GM21381 (cell line): Measurements from ENCODE around the gene COL6A2.

Experiments used
- ATAC-seq: cut with Tn5 transposase; IDR thresholded peaks from one replicate; pipeline ENCODE4 v1.9.1; 2021; ENCODE audit warnings: mild to moderate bottlenecking, moderate library complexity; ENCODE audit not compliant: unreplicated experiment

COL6A2 gene

GRCh38 chr21:46111857-46112724 lies 14.2 kb downstream of the COL6A2 start:
- ATAC-seq, result no peak

DNA sequence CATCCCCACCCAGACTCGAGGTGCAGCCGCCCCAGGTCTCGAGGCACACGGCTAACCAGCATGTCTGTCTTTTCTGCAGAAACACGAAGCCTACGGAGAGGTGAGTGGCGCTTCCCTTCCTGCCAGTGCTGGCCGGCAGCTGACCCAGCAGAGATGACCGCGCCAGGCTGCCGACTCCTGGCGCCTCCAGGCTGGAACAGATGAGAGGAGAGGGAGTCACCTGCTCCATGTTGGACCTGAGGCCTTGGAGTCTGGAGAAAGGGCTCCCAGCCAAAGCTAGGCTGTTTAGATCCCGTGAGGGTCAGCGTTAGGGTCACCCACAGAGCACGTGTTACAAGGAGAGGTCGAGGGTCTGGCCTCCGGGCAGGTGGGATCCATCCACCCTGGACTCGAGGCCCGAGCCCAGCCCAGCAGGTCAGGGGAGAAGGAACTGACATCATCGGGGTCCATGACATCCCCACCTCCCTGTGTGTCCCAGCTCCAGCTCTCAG lies 14.9 kb downstream of the COL6A2 start:
- no peak for ATAC-seq

GRCh38 chr21:46113497-46114176 lies 15.7 kb downstream of the COL6A2 start:
- ATAC-seq, result no peak

GRCh38 chr21:46114963-46115362 lies 17.1 kb downstream of the COL6A2 start:
- no peak for ATAC-seq

DNA sequence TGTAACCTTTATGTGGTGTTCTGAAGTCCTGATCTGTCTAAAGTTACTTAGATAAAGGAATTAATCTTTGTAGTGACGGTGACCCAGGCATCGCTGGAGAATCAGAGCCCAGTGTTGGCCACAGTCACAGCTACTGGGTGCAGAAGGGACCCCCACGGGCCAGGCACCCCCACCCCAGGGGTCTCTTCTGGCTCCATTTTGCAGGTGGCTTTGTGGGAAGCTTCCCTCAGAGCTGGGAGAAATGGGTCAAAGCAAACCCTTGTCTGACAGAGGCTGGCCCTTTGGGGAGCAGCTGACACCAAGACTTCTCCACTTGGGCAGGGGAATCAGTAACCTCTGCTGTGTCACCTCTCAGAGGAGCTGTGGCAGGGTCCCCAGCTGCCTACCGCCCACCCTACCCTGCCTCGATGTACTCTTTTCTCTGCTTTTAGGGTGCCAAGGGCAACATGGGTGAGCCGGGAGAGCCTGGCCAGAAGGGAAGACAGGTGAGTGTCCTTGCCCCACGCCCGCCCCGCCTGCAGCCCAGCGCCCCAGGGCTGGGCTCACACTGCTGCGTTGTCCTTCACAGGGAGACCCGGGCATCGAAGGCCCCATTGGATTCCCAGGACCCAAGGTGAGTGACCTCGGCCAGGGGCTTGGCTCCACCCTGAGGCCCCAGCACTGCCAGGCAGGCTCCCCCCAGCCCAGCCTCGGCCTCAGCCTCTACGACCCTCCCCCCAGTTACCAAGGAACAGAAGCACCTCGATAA lies 17.7 kb downstream of the COL6A2 start:
- ATAC-seq, result no peak

DNA sequence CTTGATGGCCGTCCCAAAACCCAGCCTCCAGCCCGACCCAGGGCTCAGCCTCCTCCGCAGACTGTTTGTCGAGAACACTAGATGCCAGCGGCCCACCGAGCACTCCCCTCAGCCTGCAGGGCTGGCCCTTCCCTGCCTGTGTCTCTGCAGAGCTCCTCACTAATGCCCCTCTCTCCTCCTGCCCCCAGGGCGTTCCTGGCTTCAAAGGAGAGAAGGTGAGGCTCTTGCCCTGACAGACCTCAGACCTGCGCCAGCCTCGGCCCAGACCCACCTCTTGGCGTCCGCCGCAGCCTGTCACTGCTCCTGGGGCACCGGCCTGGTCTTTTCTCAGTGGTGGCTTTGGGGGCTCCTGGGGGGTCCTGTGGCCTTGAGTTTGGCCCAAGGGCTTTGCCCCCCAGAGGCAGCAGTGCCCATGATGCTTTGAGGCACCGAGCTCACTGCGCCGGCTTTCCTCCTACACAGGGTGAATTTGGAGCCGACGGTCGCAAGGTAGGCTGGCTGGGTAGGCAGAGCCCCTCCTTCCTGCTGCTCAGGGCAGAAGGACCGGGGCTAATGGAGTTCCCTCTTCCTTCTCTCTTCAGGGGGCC lies 18.4 kb downstream of the COL6A2 start:
- no peak for ATAC-seq

DNA sequence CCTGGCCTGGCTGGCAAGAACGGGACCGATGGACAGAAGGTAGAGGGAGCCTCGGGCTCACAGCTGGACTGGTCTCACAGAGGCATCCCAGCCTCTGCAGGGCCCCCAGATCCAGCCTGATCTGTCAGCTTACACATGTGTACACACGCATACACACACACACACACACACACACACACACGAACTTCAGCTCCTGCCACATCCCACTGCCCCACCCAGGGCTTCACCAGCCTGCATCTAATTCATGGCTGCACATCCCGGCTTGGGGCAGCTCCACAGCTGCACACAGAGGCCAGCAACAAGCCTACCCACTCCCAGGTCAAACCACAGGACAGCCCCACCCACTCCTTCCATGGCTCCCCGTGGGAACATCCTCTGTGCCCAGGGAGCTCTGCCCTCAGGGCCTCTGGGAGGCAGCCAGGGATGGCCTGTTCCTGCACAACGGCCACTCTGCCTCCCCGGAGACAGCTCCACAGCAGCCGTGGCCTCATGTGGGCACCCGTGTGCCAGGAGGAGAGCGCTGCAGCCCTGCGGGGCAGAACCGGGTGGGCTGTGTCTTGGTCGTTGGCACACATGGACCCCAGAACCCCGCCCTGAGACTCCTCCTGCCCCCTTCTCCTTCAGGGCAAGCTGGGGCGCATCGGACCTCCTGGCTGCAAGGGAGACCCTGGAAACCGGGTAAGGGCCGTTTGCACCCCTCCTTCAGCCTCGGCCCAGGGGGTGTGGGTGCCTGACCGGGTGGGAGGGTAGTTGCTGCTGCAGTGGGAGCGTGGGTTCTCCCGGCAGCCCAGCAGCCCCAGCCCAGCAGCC lies 19.1 kb downstream of the COL6A2 start:
- no peak for ATAC-seq

GRCh38 chr21:46117586-46118315 lies 19.8 kb downstream of the COL6A2 start:
- no peak for ATAC-seq

DNA sequence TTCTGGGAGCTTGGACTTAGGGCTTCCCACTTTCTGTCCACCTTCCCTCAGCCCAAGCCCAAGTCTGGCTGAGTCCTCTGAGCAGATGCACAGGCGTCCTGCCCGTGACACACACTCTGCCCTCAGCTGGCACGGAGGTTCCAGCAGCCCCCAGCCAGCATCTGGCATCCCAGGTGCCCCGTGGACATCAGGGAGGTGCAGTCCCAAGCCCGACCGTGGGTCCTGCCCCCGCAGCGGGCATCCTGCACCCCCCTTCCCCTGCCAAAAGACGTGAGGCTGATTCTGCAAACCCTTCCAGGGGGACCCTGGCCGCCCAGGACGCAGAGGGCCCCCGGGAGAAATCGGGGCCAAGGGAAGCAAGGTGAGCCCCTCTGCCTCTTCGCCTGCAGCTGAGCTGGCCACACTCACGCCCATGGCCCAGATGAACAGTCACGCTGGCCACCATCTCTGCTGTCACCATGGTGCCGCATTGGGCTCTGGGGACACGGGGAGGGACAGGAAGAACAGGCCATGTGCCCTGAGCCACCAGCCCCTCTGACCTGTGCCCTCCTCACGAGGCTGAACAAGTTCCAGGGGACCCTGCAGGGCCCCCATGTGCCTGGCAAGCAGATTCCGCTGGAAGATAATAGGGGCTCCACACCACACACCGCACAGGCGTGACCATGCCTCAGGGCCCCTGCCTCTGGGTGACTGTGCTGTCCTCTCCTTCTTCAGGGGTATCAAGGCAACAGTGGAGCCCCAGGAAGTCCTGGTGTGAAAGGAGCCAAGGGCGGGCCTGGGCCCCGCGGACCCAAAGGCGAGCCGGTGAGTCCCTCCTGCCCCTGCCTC lies 20.6 kb downstream of the COL6A2 start:
- no peak for ATAC-seq

DNA sequence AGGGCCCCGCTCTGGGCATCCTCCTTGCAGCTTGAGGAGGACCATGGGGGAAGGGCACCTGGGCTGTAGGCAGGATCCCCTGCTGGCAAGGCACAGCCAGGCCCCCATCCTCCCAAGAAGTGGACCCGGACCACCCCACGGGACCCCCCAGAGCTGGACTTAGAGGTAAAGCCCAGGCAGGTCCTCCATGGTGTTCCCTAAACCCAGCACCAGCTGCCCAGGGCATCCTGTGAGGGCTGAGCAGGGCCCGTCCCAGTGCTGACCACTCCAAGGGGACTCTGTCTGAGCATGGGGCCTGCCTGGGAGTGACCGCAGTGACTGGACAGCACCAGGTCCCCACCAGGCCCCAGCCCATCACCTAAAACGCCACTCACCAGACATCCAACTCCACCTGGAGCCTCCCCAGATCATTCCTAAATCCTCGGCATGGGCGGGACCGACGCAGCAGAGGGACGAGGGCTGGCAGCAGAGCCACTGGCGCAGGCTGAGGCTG lies 21.3 kb downstream of the COL6A2 start:
- no peak for ATAC-seq

GRCh38 chr21:46119637-46120271 lies 21.8 kb downstream of the COL6A2 start:
- ATAC-seq, result no peak

DNA sequence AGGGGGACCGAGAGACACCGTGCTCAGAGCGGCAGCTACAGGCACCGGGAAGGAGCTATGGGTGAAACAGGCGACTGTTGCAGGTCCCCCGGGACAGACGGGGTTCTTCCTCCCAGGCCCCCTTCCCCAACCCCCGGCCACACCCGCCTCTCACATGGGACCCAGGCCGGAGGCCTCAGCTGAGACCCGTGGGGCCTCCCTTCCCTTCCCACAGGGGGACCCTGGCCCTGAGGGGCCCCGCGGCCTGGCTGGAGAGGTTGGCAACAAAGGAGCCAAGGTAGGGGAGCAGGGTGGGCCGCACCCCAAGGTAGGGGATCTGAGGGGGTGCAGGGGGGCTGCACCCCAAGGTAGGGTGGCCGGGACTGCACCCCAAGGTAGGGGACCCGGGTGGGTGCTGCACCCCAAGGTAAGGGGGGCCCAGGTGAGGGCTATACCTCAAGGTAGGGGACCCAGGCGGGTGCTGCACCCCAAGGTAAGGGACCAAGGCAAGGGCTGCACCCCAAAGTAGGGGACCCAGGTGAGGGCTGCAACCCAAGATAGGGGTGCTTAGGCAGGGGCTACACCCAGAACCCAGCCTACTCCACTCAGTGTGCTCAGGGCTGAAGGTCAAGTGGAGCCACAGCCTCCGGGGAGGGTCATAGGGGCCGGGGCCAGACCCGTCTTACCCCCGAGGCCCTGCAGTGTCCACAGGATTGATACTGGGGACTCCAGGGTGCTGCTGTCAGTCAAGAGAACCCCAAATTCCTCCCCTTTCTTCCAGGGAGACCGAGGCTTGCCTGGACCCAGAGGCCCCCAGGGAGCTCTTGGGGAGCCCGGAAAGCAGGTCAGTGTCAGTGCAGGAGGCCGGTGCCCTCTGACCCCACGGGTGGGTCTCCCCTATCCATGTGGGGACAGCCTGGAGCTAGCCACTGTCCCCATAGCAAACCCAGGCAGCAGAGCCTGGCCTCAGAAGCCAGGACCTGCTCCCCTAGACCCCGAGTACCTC lies 22.7 kb downstream of the COL6A2 start:
- ATAC-seq, result no peak

- ATAC-seq, result no peak
Observed at GRCh38 chr21:46121286-46122221, 23.6 kb downstream of the COL6A2 start.

DNA sequence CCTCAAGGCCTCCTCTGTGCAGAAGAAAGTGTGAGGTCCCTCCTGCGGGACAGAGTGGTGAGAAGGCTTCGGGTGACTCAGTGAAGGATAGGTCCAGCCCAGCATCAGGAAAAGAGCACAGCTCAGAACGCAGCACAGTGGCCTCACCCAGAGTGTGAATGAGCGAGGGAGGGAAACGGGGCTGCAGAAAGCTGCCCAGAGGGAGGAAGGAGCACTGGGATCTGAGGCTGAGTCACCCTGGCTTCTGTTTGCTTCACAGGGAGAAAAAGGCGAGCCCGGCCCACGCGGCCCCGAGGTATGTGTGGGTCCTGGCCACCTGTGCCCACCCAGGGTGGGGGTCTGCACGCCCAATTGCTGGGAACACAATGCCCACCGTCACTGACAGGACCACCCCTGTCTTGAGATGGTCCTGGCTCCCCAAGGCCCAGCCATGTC lies 24.3 kb downstream of the COL6A2 start:
- no peak for ATAC-seq

DNA sequence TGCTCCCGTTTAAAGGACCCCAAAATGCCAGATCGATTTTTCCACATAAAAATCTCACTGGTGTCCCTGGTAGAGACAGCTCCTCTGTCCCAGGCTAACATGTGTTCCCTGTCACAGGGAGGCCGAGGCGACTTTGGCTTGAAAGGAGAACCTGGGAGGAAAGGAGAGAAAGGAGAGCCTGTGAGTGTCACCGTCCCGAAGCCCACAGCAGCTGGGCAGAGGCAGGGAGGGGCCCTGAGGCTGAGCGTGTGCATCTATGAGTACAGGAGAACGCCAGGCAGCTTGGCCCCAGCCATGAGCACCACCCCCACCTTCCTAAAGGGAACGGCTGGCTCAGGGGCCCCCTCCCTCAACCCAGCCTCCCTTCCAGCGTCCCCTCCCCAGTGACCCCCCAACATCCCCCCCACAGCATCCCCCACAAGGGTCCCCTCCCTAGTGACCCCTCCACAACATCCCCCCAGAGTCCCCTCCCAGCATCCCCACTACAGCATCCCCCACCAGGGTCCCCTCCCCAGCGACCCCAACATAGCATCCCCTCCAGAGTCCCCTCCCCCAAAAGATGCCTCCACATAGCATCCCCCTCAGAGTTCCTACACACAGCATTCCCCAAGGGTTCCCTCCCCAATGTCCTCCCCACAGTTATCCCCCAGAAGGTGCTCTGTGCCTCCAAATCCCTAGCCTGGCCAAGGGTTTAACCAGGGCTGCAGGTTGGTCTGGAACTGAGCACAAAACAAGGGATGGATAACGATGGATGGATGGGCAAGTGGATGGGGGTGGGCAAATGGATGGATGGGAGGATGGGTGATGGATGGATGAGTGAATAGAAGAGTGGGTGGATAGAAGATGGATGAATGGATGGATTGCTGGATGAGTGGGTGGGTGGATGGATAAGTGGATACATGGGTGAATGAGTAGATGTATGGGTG lies 25.1 kb downstream of the COL6A2 start:
- ATAC-seq, result no peak
